ENCODE measurements around the gene GHR. TPM values are rescaled to one million over a fixed set of nuclear protein-coding genes. Genes with fewer than 3 reads are reported as not detected.
A peak's percentile ranks its signal among the peaks of the same experiment; 100 is the strongest.

The GHR gene
- total RNA-seq, 4 donors from 2014 or later: 6.5 to 27.2 (median 9.6) TPM

GRCh38 chr5:42422656-42423280 is 471 bp upstream of the GHR start:
- no peak for TF ChIP-seq POLR2A (IDR thresholded peaks at IDR 0.05)
- no peak for TF ChIP-seq POLR2AphosphoS5 (IDR thresholded peaks at IDR 0.05)
- TF ChIP-seq EP300 (IDR thresholded peaks at IDR 0.05): no peak
- TF ChIP-seq CTCF (IDR thresholded peaks at IDR 0.05): no peak
- Histone ChIP-seq H3K27me3 (no peaks in the 10 kb centered on the region), H3K27ac (peak overlapping the region in 3 of 4 donors; percentile 85 to 88 (median 87)), H3K9me3 (no peaks in the 10 kb centered on the region), H3K4me3 (peak overlapping the region; percentile 55 to 71), H3K4me1 (peaks cover 0 to 38% (median 18%) of the 10 kb centered on the region in 3 donors), H3K36me3 (no peaks in the 10 kb centered on the region)
- WGBS, 2 donors (ENCODE audit: low coverage in 1 of 2): 0 to 6% methylated on average over 3 to 7 of the region's 7 CpGs
- ATAC-seq: peak; percentile 13

- TF ChIP-seq POLR2AphosphoS5 (IDR thresholded peaks at IDR 0.05) (no peak), POLR2A (IDR thresholded peaks at IDR 0.05) (no peak), EP300 (IDR thresholded peaks at IDR 0.05) (no peak), CTCF (IDR thresholded peaks at IDR 0.05) (no peak)
- Histone ChIP-seq H3K27ac (no peak overlapping the region), H3K27me3 (no peaks in the 10 kb centered on the region), H3K9me3 (no peaks in the 10 kb centered on the region), H3K36me3 (no peaks in the 10 kb centered on the region), H3K4me3 (no peak overlapping the region), H3K4me1 (peaks cover 0 to 49% (median 18%) of the 10 kb centered on the region in 3 donors)
- ATAC-seq: no peak
- 46 to 58% methylated on average over 3 of the region's 3 CpGs for WGBS, 2 donors (ENCODE audit: low coverage in 1 of 2)
These were observed 2.8 kb downstream of the GHR start for GRCh38 chr5:42426016-42426415.

GRCh38 chr5:42429694-42430093 is 6.5 kb downstream of the GHR start:
- 73 to 82% methylated on average over 1 of the region's 1 CpG for WGBS, 2 donors (ENCODE audit: low coverage in 1 of 2)

GRCh38 chr5:42434047-42434724 is 10.9 kb downstream of the GHR start:
- H3K4me1 ChIP-seq: peaks cover 0 to 45% (median 0%) of the 10 kb centered on the region in 3 donors
- no peak for ATAC-seq
- H3K9me3 ChIP-seq: no peaks in the 10 kb centered on the region
- H3K4me3 ChIP-seq: no peak overlapping the region
- H3K36me3 ChIP-seq: no peaks in the 10 kb centered on the region
- TF ChIP-seq CTCF (IDR thresholded peaks at IDR 0.05) (no peak), POLR2AphosphoS5 (IDR thresholded peaks at IDR 0.05) (no peak), EP300 (IDR thresholded peaks at IDR 0.05) (no peak), POLR2A (IDR thresholded peaks at IDR 0.05) (no peak)
- no peak overlapping the region for H3K27ac ChIP-seq
- no peaks in the 10 kb centered on the region for H3K27me3 ChIP-seq

More at GRCh38 chr5:42429694-42430093, 6.5 kb downstream of the GHR start:
- no peaks in the 10 kb centered on the region for H3K9me3 ChIP-seq
- no peak overlapping the region for H3K4me3 ChIP-seq
- ATAC-seq: no peak
- H3K27me3 ChIP-seq: no peaks in the 10 kb centered on the region
- no peak overlapping the region for H3K27ac ChIP-seq
- TF ChIP-seq CTCF (IDR thresholded peaks at IDR 0.05): no peak
- no peak for TF ChIP-seq POLR2A (IDR thresholded peaks at IDR 0.05)
- TF ChIP-seq POLR2AphosphoS5 (IDR thresholded peaks at IDR 0.05): no peak
- TF ChIP-seq EP300 (IDR thresholded peaks at IDR 0.05): no peak
- peaks cover 0 to 48% (median 12%) of the 10 kb centered on the region in 3 donors for H3K4me1 ChIP-seq
- H3K36me3 ChIP-seq: no peaks in the 10 kb centered on the region

GRCh38 chr5:42436051-42436450 is 12.8 kb downstream of the GHR start:
- no peak for ATAC-seq
- Histone ChIP-seq H3K4me3 (no peak overlapping the region), H3K36me3 (no peaks in the 10 kb centered on the region), H3K9me3 (no peaks in the 10 kb centered on the region), H3K27ac (no peak overlapping the region), H3K4me1 (peaks cover 0 to 34% (median 0%) of the 10 kb centered on the region in 3 donors), H3K27me3 (no peaks in the 10 kb centered on the region)
- no peak for TF ChIP-seq CTCF (IDR thresholded peaks at IDR 0.05)
- no peak for TF ChIP-seq POLR2A (IDR thresholded peaks at IDR 0.05)
- TF ChIP-seq EP300 (IDR thresholded peaks at IDR 0.05): no peak
- TF ChIP-seq POLR2AphosphoS5 (IDR thresholded peaks at IDR 0.05): no peak
